Measurements from ENCODE around the gene TMEM163.

The TMEM163 gene

DNA sequence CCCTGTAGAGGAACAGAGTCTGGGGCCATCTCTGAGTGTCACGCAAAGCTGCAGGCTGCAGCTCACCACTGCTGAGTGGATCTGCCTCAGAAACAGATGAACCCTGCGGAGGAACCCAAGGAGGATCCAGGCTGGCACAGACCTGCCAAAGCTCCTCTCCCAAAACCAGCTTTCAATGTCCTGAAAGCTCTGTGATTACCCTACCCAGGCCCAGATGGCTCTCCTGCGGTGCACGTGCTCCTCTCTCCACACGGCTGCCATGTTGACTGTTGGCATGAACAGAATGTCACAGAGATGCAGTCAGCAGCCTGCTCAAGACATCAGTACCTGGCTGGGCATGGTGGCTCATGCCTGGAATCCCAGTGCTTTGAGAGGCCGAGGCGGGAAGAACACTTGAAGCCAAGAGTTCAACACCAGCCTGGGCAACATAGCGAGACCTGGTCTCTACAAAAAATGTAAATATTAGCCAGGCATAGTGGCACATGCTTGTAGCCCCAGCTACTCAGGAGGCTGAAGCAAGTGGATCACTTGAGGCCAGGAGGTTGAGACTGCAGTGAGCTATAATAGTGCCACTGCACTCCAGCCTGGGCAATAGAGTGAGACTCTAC, 248.1 kb downstream of the TMEM163 start:
- DNase-seq = no peak

DNA sequence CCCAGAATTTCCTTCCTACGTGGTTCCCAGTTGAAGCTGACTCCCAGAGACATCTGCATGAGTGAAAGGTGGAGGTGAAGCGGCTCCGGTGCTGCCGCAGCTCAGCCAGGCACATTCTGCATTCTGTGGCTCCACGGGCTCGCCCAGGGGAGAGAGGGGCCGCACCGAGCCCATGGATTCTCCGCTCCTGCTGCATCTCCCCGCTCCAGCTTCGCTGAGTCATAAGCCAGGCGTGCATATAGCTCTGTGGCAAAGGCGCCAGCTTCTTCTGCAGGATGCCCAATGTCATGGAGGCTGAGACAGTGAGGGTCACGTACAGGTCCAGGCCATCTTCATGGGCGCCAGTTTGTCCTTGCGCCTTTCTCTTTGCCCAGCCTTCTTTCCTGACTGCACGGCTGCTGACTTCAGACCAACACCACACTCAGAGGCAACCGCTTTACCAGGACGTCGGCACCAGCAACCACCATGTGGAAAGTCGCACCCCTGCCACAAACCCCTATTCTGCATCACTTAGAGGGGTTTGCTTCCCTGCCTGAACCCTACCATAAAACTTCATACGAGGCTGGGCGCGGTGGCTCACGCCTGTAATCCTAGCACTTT, 249.2 kb downstream of the TMEM163 start:
- DNase-seq = no peak

DNA sequence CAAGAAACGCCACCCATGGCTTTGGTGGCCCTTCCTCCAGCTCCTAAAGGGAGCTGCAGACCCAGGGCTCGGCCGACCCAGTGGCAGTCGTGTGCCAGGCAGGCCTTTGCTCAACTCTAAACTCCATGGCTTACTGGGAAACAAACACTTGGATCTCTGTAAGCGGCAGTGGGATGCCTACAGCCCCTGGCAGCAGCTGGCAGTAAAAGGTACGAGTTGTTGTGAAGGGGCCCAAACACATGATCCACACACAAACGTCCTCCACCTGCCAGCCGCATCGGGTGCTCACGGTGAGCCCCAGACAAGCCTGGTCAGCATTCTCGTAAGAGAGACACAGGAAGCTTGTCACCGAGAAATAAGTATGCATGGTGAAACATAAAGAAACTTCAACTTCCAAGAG, 250.0 kb downstream of the TMEM163 start:
- no peak for DNase-seq

DNA sequence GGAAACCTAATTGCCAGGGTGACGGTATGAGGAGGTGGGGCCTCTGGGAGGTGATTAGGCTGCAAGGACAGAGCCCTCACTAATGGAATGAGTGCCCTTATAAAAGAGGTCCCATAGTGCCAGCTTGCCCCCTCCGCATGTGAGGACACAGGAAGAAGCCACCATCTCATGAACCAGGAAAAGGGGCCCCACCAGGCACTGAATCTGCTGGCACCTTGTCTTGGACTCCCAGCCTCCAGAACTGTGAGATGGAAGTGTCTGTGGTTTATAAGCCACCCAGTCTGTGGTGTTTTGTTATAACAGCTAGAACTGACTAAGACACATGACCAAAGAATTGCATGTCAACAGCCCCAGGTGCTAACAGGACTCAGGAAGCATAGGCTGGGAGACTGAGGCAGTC, 250.6 kb downstream of the TMEM163 start:
- DNase-seq = no peak

DNA sequence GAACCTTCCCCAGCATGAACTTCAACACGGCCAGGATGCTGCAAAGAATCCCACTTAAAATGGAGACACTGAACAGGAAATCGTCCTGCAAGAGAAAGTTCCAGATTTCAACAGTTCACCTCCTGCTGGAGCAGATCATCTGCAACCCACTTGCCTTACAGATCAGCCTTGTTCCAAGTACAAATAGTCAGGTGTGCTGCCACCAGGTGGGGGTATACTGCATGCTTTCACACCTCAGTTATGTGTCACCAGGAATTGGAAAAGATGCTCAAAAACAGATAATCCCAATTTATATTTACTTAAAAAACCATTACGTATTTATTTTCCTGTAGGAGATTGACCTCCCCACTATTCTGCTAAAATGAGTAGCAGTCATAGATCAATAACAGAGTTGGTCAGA, 252.7 kb downstream of the TMEM163 start:
- DNase-seq = no peak

DNA sequence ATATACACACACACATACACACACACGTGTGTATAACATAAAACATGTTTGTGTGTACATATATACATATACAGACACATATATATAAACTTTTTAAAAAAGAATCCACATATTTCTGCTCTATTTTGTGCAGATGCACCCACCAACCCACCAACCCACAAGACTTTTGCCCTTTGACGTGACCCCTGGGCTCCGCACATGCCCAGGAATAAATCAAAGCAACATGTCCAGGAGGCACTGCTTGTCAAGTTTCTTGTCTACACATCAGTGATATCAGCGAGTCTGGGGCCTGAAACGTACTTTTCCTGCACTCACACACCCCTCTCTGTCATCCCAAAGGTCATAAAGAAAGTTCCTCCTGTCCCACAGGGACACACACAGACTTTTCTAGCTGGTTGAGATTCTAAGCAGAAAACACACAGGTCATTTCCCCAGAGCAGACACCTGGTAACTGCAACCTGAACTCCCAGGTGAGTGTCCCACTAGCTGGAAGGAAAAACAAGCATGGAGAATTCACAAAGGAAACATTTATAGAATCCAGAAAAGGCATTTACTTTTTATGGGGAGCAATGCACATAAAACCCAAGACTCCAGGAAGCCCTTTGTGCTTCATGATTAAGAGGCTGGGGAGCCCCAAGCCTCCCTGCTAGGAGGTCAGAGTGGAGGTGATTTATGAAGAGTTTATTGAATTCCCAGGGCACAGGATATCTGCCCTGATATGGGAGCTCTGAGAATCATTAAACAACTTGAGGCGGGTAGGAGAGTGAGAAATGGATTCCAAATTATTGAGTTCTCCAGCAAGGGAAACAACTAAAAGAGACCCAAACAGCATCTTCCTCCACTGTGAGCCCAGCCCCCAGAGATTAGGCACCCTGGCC, 253.3 kb downstream of the TMEM163 start:
- DNase-seq = no peak

DNA sequence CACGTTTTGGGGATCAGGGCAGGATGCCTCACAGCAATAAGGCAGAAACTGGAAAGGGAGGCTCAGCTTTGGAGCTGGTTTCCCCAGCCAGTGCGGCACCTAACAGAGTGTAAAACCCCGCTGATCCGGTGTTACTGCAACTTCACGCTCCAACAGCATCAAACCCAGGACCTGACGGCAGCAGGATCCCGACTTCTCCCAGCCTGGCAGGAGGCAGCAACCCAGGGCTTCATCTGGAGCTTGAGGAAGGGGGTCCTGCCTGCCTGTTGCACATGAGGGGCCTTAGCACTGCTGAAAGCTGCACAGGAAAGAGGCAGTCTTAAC, 255.1 kb downstream of the TMEM163 start:
- no peak for DNase-seq

DNA sequence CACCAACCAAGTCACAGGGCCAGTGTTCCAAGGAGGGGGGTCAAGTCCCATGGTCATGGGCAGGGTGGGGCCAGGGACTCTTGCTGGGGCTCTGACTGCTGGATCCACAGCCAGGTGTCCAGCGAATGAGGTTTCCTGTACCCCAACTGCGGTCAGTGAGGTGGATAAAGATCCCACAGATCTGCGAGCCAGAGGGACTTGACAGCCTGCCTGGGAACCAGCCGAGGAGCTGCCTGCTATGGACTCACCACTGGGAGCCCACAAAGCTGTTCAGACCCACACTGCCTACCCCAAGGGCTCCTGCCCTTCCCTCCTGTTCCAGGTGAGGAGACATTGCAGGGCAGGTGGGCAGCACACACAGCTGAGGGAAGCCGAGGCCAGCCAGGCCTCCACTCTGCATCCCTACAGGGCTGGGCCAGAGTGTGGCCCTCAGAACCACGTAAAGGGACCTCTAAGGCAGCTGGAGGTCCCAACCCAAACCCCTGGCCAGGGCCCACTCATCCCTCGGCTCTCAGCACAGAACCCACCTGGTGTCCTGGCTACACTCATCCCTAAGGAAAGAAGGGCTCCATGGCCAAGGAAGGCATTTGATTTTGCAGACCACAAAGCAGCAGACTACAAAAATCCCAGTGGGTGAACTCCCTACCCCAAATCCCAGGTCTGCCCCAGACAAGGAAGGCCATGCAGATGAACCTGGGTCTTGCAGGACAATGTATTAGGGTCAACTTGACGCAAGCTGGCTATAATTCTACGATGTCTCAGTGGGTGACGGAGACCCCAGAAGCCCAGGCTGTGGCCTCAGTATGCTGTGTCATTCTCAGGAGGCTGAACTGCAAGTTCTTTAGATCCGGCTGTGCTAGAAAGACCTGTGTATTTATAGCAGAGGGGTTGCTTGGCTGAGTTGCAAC, 255.8 kb downstream of the TMEM163 start:
- no peak for DNase-seq

DNA sequence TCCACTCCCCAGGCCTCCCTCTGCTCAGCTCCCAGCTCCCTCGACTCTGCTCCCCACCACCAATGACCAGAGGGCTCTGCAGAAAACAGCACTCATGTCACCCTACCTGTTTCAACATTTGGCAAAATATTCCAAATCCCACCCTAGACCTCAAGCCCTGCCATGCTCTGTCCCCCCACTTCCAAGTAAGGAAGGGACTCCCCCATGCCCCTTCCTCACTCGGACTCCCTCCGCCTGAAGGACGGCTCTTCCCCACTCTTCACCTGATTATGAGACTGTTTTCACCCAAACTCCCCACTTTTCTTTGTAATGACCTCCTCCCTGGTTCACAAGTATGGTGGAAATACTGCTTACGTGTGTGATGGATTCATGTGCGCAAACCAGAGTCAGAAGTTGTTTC, 256.5 kb downstream of the TMEM163 start:
- DNase-seq = no peak

DNA sequence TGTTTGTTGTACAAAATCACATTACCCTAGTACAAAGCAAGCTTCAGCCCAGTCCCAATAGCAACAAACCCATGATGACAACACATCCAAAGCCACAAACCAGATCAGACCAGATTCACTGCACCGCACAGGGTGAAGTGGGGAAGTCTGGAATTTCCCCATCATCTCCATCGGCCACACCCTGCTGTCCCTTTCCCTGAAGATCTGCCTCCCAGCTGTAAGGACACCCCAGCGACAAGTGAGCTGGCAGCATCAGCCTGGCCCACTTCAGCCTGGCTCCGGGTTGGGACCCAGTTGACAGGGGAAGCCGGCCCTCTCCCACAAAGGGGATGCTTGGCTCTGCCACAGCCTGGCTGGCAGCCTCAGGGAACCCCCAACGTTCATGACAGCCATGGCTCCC, 257.3 kb downstream of the TMEM163 start:
- no peak for DNase-seq

DNA sequence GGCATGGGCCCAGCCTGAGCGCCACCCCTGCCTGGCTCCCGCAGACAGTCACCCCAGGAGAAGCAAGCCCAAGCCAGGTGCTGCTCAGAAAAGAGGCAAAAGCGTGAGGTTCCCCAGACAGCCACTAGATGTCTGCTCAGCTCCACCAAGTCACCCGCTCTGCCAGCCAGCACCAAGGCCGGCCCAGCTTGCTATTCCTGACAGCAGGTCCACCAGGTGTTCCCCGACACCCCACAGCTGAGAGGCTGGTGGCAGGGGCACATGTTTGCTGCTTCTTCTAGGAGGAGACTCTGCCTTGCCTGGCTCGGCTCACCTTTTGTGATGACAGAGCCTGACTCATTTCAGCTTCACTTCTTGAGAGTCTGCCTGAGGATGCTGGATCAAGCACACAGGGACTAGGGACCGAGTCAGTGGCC, 258.2 kb downstream of the TMEM163 start:
- no peak for DNase-seq

DNA sequence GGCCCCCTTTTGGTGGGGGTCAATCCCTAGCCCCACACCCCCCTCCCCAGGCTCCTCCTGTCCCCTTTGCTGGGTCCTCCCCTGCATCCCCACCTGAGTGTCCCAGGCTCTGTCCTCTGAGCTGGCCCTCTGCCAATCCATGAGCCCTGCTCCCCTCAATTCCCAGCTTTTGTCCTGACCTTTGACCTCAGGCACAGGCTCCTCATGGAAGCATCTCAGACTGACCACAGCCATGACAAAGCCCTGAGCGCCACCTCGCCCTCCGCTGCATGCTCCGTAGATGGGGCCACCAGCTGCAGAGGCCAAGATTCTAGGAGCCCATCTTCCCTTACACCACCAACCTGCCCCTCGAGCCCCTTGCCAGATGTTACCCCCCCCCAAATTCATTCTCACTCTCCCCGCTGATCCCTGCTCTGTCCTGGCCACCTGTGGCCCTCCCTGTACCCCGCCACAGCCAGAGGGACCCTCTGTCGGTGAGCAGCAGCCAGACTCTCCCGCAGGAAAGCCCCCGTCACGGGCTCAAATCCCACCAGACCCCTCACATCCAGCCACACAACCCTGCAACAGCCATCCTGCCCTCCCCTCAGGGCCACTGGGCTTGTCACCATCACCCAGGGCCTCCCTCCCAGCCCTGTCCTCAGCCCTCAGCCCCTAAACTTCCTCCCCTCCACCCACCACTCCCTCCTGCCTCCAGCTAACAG, 258.9 kb downstream of the TMEM163 start:
- no peak for DNase-seq

DNA sequence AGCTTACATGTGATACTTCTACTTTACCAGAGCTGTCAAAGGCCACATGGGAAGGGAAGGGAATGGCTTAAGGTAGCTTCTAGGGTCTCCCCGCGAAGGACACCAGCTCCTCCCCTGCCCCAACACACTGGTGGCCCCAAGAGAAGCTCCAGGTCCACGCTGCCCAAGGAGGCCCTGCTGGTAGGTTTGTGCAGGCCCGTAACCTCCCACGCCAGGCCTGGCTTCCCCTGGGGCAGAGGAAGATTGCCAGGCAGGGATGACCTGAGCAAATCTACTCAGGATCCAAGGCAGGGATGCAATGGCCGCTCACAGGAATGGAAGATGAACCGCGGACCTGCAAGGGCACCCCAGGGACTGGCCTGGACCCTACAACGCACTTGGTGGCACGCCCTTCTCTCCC, 259.9 kb downstream of the TMEM163 start:
- DNase-seq = no peak

DNA sequence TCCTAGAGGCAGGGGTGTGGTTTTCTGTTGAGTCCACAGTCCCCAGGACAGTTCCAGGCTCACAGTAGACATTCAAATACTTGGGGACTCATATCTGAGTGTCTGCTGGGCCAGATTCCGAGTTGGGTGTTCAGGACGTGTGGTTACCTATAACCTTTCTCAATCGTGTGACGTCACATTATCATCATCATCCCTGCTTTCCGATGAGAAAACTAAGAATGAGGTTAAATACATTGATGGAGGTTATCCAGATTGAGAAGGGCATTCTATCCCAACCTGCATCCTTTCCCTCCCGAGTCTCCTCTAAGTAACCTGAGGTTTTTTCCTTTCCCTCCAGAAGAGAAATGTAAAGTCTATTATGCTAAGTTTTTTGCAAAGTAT, 260.3 kb downstream of the TMEM163 start:
- no peak for DNase-seq

DNA sequence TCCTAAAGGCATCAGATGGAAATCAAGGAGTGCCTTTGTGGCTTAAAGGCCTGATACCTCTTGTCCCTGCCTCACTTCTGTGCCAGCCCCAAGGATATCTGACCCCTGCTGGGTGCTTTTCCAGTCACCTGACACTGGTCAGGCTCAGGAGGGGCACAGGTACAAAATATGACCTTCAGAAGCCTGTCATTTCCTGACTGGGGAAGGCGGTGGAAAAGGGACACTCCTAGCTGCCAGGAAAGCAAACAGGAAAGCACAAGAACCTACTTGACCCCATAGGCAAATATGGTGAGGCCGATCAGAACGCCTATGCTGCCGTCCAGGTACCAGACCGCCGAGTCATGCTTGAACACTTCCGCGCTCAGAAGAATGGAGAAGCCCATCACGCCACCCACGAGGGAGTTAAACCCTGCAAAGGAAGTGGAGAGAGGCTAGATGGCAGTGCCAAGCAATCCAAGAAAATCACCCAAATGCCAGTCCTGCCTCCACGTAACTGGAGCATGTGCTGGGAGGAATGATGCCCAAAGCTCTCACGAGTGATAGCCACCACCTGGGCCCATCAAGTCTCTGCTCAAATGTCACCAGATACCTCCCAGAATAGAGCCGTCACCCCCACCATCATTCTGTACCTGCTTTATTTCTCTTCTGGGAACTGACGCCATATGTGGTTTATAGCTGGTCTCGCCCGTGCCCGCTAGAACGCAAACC, 260.9 kb downstream of the TMEM163 start:
- DNase-seq = no peak

DNA sequence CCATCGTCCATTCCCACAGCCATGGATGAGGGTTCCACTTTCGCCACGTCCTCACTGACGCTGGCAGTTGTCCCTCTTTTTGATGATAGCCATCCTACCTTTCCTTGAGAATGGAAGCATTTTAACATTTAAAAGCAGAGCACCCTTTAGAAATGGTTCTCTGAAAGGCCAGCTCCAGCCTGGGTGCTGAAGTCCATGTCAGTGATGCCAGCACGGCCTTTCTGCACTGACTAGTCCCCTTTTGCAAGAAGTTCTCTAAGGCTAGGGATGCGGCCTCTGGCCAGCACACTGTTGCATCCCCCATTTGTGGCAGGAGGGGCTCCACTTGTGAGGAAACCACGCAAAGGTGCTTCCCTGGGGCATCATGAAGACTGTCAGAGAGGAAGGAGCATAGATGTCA, 261.4 kb downstream of the TMEM163 start:
- no peak for DNase-seq

DNA sequence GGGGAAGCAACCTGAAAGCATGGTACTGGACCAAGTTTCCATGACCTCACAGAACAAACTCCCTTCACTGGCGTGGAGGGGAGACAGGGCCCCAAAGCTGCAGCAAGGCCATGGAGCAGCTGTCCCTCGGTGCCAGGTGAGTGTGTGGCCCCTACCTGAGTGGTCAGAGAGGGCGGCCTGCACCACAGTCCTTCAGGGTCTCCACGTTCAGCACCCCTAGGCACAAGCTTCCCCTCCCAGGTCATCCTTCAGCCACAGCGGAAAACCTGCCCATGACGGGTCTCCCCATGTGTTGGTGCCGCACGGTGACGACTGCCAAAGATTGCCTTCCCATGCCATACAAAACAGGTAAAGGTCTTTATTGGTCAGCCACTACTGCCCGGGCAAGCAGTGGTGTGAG, 263.4 kb downstream of the TMEM163 start:
- no peak for DNase-seq

DNA sequence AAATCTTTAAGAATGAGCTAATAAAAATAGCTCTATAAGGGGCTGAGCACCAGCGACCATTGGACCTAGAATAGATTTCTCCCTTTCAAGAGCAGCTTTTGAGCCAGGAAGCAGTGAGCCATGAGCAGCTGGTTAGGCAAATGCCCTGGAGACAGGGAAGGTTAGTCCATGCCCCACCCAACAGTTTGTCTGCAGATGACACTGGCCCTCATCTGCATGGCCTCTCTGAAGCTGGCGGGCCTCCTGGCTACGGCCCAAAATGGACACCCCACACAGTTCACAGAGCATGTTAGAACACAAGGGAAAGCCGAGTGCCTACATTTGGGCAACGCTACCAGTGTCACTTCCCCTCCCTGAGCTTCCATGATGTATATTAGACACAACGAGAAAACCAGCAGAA, 263.9 kb downstream of the TMEM163 start:
- no peak for DNase-seq

DNA sequence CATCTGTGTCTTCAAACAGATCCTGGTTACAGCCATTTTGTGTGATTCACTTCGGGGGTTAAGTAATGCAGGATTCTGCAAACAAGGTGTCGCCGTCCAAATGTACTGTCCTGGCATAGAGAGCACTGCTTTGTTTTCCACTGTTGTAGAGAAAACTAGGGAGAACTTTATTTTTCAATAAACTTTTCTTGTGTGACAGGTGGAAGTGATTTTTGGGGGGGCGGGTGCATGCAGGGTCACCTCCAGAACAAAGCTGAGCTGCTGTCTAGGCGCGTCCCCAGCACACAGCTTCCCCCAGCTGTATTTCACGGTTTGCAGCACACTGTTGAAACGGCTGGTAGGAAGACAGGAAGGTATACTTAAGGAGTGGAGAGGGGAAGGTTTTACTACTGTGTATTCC, 264.4 kb downstream of the TMEM163 start:
- no peak for DNase-seq

DNA sequence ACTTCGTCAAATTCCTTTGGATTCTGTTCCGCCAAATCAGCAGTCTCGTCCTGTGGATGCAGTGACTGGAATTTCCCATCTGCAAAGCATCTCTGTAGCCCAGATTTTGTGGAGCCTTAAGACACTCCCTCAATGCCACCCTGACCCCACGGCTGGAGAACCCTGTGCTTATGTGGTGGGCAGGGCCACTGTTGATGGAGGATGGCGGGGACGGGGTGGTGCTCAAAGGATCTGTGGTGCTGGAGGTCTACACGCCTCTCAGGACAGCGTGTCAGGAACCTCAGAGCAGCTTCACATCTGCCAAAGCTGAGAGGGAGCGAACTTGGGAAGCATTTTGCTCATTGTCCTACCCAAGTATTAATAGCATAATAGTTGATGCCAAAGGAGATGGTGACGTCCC, 264.8 kb downstream of the TMEM163 start:
- no peak for DNase-seq

DNA sequence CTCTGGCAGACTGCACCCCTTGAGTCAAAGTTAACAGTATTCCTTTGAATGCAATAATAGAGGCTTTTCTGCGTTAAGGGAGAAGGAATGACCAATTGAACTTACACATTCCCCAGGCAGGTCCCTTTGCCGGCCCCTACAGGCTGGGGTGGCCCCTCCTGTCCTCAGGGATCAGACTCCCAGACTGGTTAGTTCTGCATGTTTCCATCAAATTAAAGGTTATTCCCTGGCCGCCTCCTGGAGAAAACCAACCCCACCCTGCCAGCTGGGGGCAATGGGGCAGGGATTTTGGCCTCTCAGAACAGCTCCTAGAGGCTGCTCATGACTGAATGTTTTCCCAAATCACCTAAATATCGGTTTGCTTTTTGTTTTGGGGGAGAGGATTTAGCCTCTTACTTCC, 265.3 kb downstream of the TMEM163 start:
- DNase-seq = no peak
